GM12874 (cell line): ENCODE data around the gene PRR33.

Source experiments
- CTCF ChIP-seq: IDR thresholded peaks from 2 replicates; pipeline ENCODE4 v1.5.1; 2011; ENCODE audit warnings: low read depth, mild to moderate bottlenecking, control low read depth, low read length, moderate library complexity; ENCODE audit not compliant: insufficient read depth

PRR33 gene

GRCh38 chr11:1893581-1894359 is 2.1 kb upstream of the PRR33 start:
- no peak for TF ChIP-seq CTCF

DNA sequence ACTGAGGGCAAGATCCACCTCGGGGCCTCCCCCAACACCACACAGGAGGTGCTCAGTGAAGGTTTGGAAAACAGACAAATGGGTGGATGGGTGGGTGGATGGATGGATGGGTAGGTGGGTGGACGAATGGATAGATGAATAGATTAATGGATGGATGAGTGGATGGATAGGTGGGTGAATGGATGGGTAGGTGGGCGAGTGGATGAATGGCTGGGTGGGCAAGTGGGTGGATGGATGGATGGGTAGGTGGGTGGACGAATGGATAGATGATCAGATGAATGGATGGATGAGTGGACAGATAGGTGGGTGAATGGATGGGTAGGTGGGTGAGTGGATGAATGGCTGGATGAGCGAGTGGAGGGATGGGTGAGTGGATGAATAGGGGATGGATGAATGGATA is 863 bp upstream of the PRR33 start:
- no peak for TF ChIP-seq CTCF

- TF ChIP-seq CTCF = no peak
Observed at GRCh38 chr11:1892116-1892515, 421 bp upstream of the PRR33 start.

DNA sequence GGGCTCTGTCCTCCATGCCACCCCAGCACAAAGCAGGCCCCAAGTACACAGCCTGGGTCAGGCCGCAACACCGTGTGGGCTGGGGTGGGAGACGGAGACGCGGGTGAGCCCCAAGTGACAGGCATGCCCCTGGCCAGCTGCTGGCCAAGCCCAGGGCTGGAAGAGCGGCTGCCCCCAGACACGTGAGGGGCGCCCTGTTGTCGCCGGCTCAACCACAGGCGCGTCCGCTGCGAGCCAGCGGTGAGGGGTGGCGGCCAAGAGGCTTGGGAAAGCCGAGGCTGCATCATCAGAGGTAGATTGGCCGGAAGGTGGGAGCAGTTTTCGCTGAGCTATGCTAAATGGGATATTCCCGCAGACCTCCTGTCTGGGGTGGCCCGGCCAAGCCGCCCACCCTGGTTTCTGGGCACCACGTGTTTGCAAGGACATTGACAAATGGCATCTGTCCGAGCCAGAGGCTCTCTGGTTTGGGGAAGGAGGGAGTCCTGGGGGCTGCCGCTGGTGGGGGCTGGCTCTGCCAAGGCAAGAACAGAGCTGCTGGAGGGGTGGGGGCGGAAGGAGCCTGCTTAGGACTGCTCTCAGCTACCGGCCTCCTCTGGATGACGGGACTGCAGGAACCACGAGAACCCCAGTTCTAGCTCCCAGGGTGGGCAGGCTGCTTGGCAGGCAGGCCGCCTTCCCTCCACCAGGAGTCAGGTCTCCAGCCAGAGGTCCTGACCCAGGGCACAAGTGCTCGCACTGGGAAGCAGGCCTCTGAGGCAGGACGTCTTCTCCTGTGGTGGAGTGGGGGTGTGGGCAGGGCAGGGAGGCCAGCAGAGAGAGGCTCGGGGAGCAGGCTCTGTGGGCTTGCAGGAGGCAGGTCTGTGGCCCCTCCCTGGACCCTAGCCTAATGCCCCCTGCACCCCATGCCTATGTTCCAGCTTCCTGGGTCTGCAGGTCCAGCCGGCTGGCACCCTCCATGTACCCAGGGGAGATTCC is 552 bp downstream of the PRR33 start:
- TF ChIP-seq CTCF = no peak

- no peak for TF ChIP-seq CTCF
Observed at GRCh38 chr11:1889941-1890855, 1.5 kb downstream of the PRR33 start.

GRCh38 chr11:1889224-1889930 is 2.3 kb downstream of the PRR33 start:
- TF ChIP-seq CTCF = no peak
